SK-N-MC (cell line): ENCODE measurements around the gene TANC1.

Experiments
- DNase-seq: peaks from one replicate; pipeline ENCODE4 v3.0.0-alpha.2; 2011; ENCODE audit warnings: low read depth, low spot score
- H3K27ac ChIP-seq: fragments of 200-600 bp; sonication (generic); 2 replicates; pipeline ENCODE4 v1.5.1; 2016; ENCODE audit warnings: mixed run types
- H3K36me3 ChIP-seq: fragments of 200-600 bp; sonication (generic); 2 replicates; pipeline ENCODE4 v1.6.1; 2017; ENCODE audit warnings: antibody characterized with exemption, low read length, mixed read lengths; ENCODE audit not compliant: insufficient read depth
- H3K4me3 ChIP-seq: fragments of 200-600 bp; sonication (generic); 2 replicates; pipeline ENCODE4 v1.5.1; 2016
- H3K9ac ChIP-seq: fragments of 200-600 bp; sonication (generic); 2 replicates; pipeline ENCODE4 v1.8.0; 2017; ENCODE audit warnings: mixed run types, mixed read lengths; ENCODE audit not compliant: insufficient read length
- H3K9me3 ChIP-seq: fragments of 200-600 bp; sonication (generic); 2 replicates; pipeline ENCODE4 v1.6.1; 2017; ENCODE audit warnings: low read depth, mild to moderate bottlenecking, antibody characterized with exemption, low read length, moderate library complexity, mixed read lengths
- EZH2 ChIP-seq: fragments of 200-600 bp; sonication (generic); IDR thresholded peaks from one replicate; pipeline ENCODE4 v1.6.1; 2017; ENCODE audit warnings: antibody characterized with exemption
- FOXP2 ChIP-seq: optimal IDR thresholded peaks from 2 replicates; pipeline ENCODE3; 2011; ENCODE audit warnings: mild to moderate bottlenecking, moderate library complexity; ENCODE audit not compliant: insufficient read depth; ENCODE audit errors: extremely low read length, control extremely low read depth
- POLR2AphosphoS5 ChIP-seq: IDR thresholded peaks from 2 replicates; pipeline ENCODE4 v1.6.1; 2012; ENCODE audit warnings: mild to moderate bottlenecking, low read depth, low read length, borderline replicate concordance

The TANC1 gene

DNA sequence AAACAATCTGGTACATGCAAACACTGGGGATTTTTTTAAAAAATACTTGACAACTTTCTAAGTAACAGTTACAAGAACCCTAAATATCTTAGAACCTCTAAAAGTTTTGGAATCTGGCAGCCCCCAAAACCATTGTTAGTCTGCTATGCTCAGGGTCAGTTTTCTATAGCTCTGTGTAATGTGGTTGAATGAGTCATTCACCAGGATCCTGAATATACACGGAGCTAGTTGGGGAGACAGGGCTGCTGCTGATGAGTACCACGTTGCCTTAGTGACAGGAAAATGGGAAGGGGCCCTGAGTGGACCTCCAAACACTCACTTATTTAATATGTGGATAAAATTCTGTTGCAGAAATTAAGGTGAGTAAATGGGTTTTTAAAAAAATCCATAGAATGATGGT is 36.9 kb upstream of the TANC1 start:
- Histone ChIP-seq H3K4me3 (no peak overlapping the region), H3K27ac (no peak overlapping the region), H3K9ac (no peak overlapping the region), H3K36me3 (no peaks in the 10 kb centered on the region), H3K9me3 (0 out of 2 replicates have a peak, but pooled peaks cover 7% of the 10 kb centered on the region)
- no peak for TF ChIP-seq FOXP2
- TF ChIP-seq POLR2AphosphoS5: no peak
- TF ChIP-seq EZH2: no peak
- no peak for DNase-seq

DNA sequence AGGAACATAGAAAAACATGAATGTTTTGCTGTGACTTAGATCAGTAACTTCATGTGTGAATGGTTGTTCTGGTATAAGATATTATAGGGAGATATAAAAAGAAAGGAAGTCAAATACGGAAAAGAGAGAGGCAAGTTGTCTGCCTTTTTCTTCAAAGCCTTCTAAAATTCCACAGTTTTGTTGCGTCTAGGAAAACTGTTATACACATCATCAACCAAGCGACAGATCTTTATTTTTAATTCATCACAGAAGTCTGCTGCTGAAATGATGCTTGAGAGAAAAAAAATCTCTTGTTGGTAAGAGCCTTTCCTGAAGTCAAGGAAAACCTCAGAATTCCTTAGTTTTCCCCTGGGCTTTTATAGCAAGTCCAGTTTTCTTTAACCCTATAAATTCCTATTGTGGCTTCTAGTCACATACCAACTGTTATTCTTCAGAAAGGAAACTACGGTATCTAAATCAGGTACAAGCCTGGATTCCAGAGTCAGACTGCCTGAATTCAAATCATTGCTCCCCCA is 36.3 kb upstream of the TANC1 start:
- no peak overlapping the region for H3K27ac ChIP-seq
- TF ChIP-seq EZH2 (no peak), FOXP2 (no peak), POLR2AphosphoS5 (no peak)
- H3K9me3 ChIP-seq: 0 out of 2 replicates have a peak, but pooled peaks cover 7% of the 10 kb centered on the region
- H3K9ac ChIP-seq: no peak overlapping the region
- DNase-seq: no peak
- no peak overlapping the region for H3K4me3 ChIP-seq
- H3K36me3 ChIP-seq: no peaks in the 10 kb centered on the region

DNA sequence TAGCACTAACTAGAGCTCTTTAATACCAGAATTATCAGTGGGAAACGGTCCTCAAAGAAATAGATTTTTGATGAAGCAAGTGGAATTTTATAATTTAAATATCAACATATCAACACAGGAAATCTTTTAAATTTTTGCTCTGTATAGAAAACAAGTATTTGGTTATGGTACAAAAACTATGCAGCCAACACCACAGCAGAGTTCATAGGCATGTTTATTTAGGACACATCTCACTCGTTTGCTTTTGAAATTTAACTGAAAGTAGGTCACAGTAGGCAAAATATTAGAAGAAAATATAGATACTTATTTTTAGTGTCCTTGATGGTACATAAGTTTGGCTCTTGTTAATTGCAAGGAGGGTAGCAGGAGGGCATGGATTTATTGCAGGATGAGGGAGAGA is 34.3 kb upstream of the TANC1 start:
- Histone ChIP-seq H3K9me3 (0 out of 2 replicates have a peak, but pooled peaks cover under 1% of the 10 kb centered on the region), H3K36me3 (no peaks in the 10 kb centered on the region), H3K9ac (no peak overlapping the region), H3K4me3 (no peak overlapping the region), H3K27ac (no peak overlapping the region)
- TF ChIP-seq EZH2: no peak
- TF ChIP-seq POLR2AphosphoS5: no peak
- TF ChIP-seq FOXP2: no peak
- no peak for DNase-seq

DNA sequence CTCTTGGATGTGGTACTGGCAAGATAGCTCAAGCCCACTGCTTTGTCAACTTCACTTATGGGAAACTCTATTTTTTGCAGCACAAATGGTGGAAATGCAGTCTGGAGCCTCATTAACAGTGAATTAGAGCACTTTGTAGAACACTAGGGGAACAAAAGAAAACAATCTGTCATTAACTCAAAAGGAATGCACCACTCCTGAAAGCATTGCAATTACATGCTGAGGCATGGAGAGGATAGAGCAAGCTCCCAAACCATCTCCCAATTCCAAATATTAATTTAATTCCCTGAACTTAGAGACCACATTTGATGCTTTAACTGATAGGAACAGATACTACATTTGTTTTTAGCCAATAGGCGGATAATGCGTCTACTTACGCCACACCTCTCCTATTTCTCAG is 32.8 kb upstream of the TANC1 start:
- H3K4me3 ChIP-seq: no peak overlapping the region
- no peaks in the 10 kb centered on the region for H3K9me3 ChIP-seq
- H3K9ac ChIP-seq: no peak overlapping the region
- no peak overlapping the region for H3K27ac ChIP-seq
- no peaks in the 10 kb centered on the region for H3K36me3 ChIP-seq
- TF ChIP-seq POLR2AphosphoS5 (no peak), EZH2 (no peak), FOXP2 (no peak)
- no peak for DNase-seq

DNA sequence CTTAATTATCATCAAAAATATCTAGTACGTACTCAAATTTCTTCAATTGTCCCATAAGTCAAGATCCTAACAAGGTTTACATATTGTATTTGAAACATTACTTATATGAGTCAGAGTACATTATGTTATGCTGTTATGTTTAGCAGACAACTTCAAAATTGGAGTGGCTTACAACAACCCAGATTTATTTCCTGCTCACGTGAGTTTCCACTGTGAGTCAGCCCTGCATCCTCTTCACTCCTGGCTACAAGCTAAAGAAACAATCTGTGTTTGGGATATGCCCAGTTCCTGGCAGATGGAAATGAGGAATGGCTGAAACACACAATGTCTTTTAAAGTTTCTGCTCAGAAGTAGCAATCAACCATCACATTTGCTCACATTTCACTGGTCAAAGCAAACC is 31.5 kb upstream of the TANC1 start:
- TF ChIP-seq FOXP2 (no peak), POLR2AphosphoS5 (no peak), EZH2 (no peak)
- no peak overlapping the region for H3K27ac ChIP-seq
- H3K4me3 ChIP-seq: no peak overlapping the region
- no peaks in the 10 kb centered on the region for H3K9me3 ChIP-seq
- no peaks in the 10 kb centered on the region for H3K36me3 ChIP-seq
- no peak for DNase-seq
- H3K9ac ChIP-seq: no peak overlapping the region

DNA sequence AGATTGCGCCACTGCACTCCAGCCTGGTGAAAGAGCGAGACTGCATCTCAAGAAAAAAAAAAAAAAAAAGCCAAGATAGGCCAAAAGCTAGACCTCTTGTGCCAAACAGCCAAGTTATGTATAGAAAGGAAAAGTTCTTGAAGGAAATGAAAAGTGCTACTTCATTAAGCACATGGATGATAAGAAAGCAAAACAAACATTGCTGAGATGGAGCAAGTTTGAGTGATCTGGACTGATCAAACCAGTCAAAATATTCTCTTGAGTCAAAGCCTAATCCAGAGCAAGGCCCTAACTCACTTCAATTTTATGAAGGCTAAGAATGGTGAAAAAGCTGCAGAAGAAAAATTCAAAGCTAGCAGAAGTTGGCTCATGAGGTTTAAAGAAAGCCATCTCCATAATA is 28.1 kb upstream of the TANC1 start:
- no peak overlapping the region for H3K9ac ChIP-seq
- TF ChIP-seq EZH2 (no peak), POLR2AphosphoS5 (no peak), FOXP2 (no peak)
- no peak for DNase-seq
- no peaks in the 10 kb centered on the region for H3K9me3 ChIP-seq
- no peak overlapping the region for H3K4me3 ChIP-seq
- no peaks in the 10 kb centered on the region for H3K36me3 ChIP-seq
- no peak overlapping the region for H3K27ac ChIP-seq

DNA sequence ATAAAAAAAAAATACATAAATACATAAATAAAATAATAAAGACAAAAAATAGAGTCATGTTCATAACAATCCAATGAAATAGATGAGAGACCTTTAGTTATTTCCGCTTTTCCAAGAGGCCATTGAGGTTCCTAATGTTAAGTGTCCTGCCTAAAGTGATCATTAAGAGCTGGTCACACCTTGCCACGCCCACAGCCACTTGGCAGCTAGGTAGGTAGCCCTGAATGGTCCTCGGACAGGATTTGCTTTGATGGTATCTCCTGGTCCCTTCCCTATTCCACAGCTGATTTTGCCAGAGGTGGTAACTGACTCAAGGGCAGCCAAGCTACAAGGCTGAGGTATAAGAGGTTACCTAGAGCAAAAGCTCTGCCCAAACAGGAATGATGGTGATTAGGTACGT is 24.5 kb upstream of the TANC1 start:
- no peak for DNase-seq
- Histone ChIP-seq H3K9ac (no peak overlapping the region), H3K4me3 (no peak overlapping the region), H3K36me3 (no peaks in the 10 kb centered on the region), H3K27ac (no peak overlapping the region), H3K9me3 (no peaks in the 10 kb centered on the region)
- TF ChIP-seq POLR2AphosphoS5: no peak
- no peak for TF ChIP-seq FOXP2
- TF ChIP-seq EZH2: no peak

DNA sequence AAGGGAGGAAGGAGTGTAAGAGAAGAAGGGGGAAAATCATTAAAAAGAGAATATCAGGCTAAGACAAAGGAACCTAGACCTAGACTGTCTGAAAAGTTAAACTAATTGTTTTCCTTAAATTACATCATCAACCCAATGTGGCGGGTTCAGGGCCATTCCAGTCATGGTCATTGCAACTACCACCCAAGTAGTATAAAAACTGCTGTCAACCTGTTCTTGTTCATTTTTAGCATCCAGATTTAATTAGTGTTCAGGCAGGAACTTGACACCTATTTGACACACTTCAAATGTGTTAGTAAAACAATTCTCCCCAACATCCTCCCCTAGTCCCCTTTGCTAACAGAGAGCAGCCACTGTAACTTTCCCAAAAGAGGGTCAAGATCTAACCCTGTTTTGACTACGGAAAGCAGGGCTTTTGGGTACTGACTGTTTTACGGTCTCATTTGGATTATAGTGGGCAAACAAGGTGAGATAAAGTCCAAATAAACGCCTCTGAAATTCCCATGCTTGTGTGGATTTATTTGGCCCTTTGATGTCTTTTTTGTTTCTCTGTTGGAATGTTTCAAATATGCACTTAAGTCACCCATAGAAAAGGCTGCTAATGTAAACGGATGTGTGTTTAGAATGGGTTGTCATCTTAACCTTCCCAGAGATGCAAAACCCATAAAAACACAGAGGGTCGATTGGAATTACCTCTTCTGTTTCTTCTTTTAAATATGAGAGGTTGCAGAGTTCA is 19.3 kb upstream of the TANC1 start:
- DNase-seq: no peak
- Histone ChIP-seq H3K9me3 (no peaks in the 10 kb centered on the region), H3K36me3 (no peaks in the 10 kb centered on the region), H3K4me3 (no peak overlapping the region), H3K9ac (no peak overlapping the region), H3K27ac (no peak overlapping the region)
- TF ChIP-seq EZH2 (no peak), POLR2AphosphoS5 (no peak), FOXP2 (no peak)
